Measurements from ENCODE around the gene ARHGAP15.

Gene ARHGAP15

GRCh38 chr2:143700865-143701264 lies 571.6 kb downstream of the ARHGAP15 start:
- no peaks in the 10 kb centered on the region for H3K36me3 ChIP-seq (replicated peaks in 1 of 2; ENCODE audit: control insufficient read depth in 2 of 2, insufficient read depth in 2 of 2, low read length in 2 of 2)
- H3K9me3 ChIP-seq (replicated peaks in 1 of 2; ENCODE audit: control insufficient read depth in 2 of 2, insufficient read depth in 1 of 2, low read depth in 1 of 2, low read length in 2 of 2) = peaks cover 0 to 5% of the 10 kb centered on the region in 2 donors
- H3K4me2 ChIP-seq (ENCODE audit: insufficient read depth, low read length, poor library complexity, severe bottlenecking) = no peak overlapping the region
- H4K8ac ChIP-seq (ENCODE audit: low read depth, low read length) = no peak overlapping the region
- no peak overlapping the region for H3K18ac ChIP-seq (ENCODE audit: low read length)
- no peak overlapping the region for H3K4ac ChIP-seq (ENCODE audit: low read length)
- DNase-seq (ENCODE audit: low spot score) = no peak
- no peak overlapping the region for H3K14ac ChIP-seq (ENCODE audit: low read length)
- H2BK5ac ChIP-seq (ENCODE audit: low read length) = no peak overlapping the region
- H3K23ac ChIP-seq (ENCODE audit: low read depth, low read length, poor library complexity) = no peak overlapping the region
- no peak overlapping the region for H3K9ac ChIP-seq (ENCODE audit: low read depth, low read length, poor library complexity)
- no peaks in the 10 kb centered on the region for H3K79me1 ChIP-seq (ENCODE audit: low read depth, low read length)
- no peak overlapping the region for H2AFZ ChIP-seq (ENCODE audit: low read length)
- no peak overlapping the region for H3K27ac ChIP-seq (replicated peaks; ENCODE audit: low read length)
- H3K4me3 ChIP-seq (ENCODE audit: low read length in 2 of 2) = no peak overlapping the region
- no peaks in the 10 kb centered on the region for H3K27me3 ChIP-seq (ENCODE audit: control insufficient read depth in 3 of 3, insufficient read depth in 3 of 3, low read depth in 1 of 3, low read length in 3 of 3)
- no peak overlapping the region for H2BK15ac ChIP-seq (ENCODE audit: low read length)
- H4K91ac ChIP-seq (ENCODE audit: low read depth, low read length, poor library complexity) = no peak overlapping the region
- no peak overlapping the region for H2AK5ac ChIP-seq (ENCODE audit: low read depth, low read length)
- no peak overlapping the region for H2BK120ac ChIP-seq (ENCODE audit: low read depth, low read length)
- no CpG with 5 or more reads among the region's 2 CpGs for WGBS, 2 donors (ENCODE audit: extremely low coverage in 2 of 2, insufficient read length in 2 of 2, insufficient replicate concordance in 1 of 2)
- no peak overlapping the region for H2BK12ac ChIP-seq (ENCODE audit: low read length)
- H3K4me1 ChIP-seq (ENCODE audit: control insufficient read depth in 2 of 2, insufficient read depth in 1 of 2, low read depth in 1 of 2, low read length in 2 of 2) = no peaks in the 10 kb centered on the region

- Histone ChIP-seq H3K36me3 (replicated peaks in 1 of 2; ENCODE audit: control insufficient read depth in 2 of 2, insufficient read depth in 2 of 2, low read length in 2 of 2) (no peaks in the 10 kb centered on the region), H2AFZ (ENCODE audit: low read length) (no peak overlapping the region), H3K4ac (ENCODE audit: low read length) (no peak overlapping the region), H2BK12ac (ENCODE audit: low read length) (no peak overlapping the region), H2BK5ac (ENCODE audit: low read length) (no peak overlapping the region), H3K27me3 (ENCODE audit: control insufficient read depth in 3 of 3, insufficient read depth in 3 of 3, low read depth in 1 of 3, low read length in 3 of 3) (no peaks in the 10 kb centered on the region), H4K8ac (ENCODE audit: low read depth, low read length) (no peak overlapping the region), H3K4me1 (ENCODE audit: control insufficient read depth in 2 of 2, insufficient read depth in 1 of 2, low read depth in 1 of 2, low read length in 2 of 2) (no peaks in the 10 kb centered on the region), H3K18ac (ENCODE audit: low read length) (no peak overlapping the region), H3K14ac (ENCODE audit: low read length) (no peak overlapping the region), H2BK120ac (ENCODE audit: low read depth, low read length) (no peak overlapping the region), H3K9ac (ENCODE audit: low read depth, low read length, poor library complexity) (no peak overlapping the region), H3K9me3 (replicated peaks in 1 of 2; ENCODE audit: control insufficient read depth in 2 of 2, insufficient read depth in 1 of 2, low read depth in 1 of 2, low read length in 2 of 2) (peaks cover 0 to 5% of the 10 kb centered on the region in 2 donors), H3K4me2 (ENCODE audit: insufficient read depth, low read length, poor library complexity, severe bottlenecking) (no peak overlapping the region), H2BK15ac (ENCODE audit: low read length) (peak overlapping the region; percentile 41), H3K27ac (replicated peaks; ENCODE audit: low read length) (no peak overlapping the region), H3K4me3 (ENCODE audit: low read length in 2 of 2) (no peak overlapping the region), H4K91ac (ENCODE audit: low read depth, low read length, poor library complexity) (no peak overlapping the region), H3K23ac (ENCODE audit: low read depth, low read length, poor library complexity) (no peak overlapping the region), H2AK5ac (ENCODE audit: low read depth, low read length) (no peak overlapping the region), H3K79me1 (ENCODE audit: low read depth, low read length) (no peaks in the 10 kb centered on the region)
- WGBS, 2 donors (ENCODE audit: extremely low coverage in 2 of 2, insufficient read length in 2 of 2, insufficient replicate concordance in 1 of 2) = no CpG with 5 or more reads among the region's 1 CpG
- no peak for DNase-seq (ENCODE audit: low spot score)
Observed at GRCh38 chr2:143701785-143702184, 572.6 kb downstream of the ARHGAP15 start.

- Histone ChIP-seq H2BK12ac (ENCODE audit: low read length) (no peak overlapping the region), H4K91ac (ENCODE audit: low read depth, low read length, poor library complexity) (no peak overlapping the region), H2AK5ac (ENCODE audit: low read depth, low read length) (no peak overlapping the region), H2BK5ac (ENCODE audit: low read length) (no peak overlapping the region), H3K4ac (ENCODE audit: low read length) (no peak overlapping the region), H3K23ac (ENCODE audit: low read depth, low read length, poor library complexity) (no peak overlapping the region), H4K8ac (ENCODE audit: low read depth, low read length) (no peak overlapping the region), H3K4me1 (ENCODE audit: control insufficient read depth in 2 of 2, insufficient read depth in 1 of 2, low read depth in 1 of 2, low read length in 2 of 2) (no peaks in the 10 kb centered on the region), H3K4me3 (ENCODE audit: low read length in 2 of 2) (no peak overlapping the region), H3K27me3 (ENCODE audit: control insufficient read depth in 3 of 3, insufficient read depth in 3 of 3, low read depth in 1 of 3, low read length in 3 of 3) (no peaks in the 10 kb centered on the region), H2AFZ (ENCODE audit: low read length) (no peak overlapping the region), H2BK15ac (ENCODE audit: low read length) (no peak overlapping the region), H3K9me3 (replicated peaks in 1 of 2; ENCODE audit: control insufficient read depth in 2 of 2, insufficient read depth in 1 of 2, low read depth in 1 of 2, low read length in 2 of 2) (peaks cover 0 to 5% of the 10 kb centered on the region in 2 donors), H3K79me1 (ENCODE audit: low read depth, low read length) (no peaks in the 10 kb centered on the region), H2BK120ac (ENCODE audit: low read depth, low read length) (no peak overlapping the region), H3K27ac (replicated peaks; ENCODE audit: low read length) (no peak overlapping the region), H3K18ac (ENCODE audit: low read length) (no peak overlapping the region), H3K9ac (ENCODE audit: low read depth, low read length, poor library complexity) (no peak overlapping the region), H3K36me3 (replicated peaks in 1 of 2; ENCODE audit: control insufficient read depth in 2 of 2, insufficient read depth in 2 of 2, low read length in 2 of 2) (no peaks in the 10 kb centered on the region), H3K4me2 (ENCODE audit: insufficient read depth, low read length, poor library complexity, severe bottlenecking) (no peak overlapping the region), H3K14ac (ENCODE audit: low read length) (no peak overlapping the region)
- no peak for DNase-seq (ENCODE audit: low spot score)
- WGBS, 2 donors (ENCODE audit: extremely low coverage in 2 of 2, insufficient read length in 2 of 2, insufficient replicate concordance in 1 of 2) = no CpG with 5 or more reads among the region's 1 CpG
Observed at GRCh38 chr2:143702931-143703330, 573.7 kb downstream of the ARHGAP15 start.

- no peak overlapping the region for H3K4ac ChIP-seq (ENCODE audit: low read length)
- H3K23ac ChIP-seq (ENCODE audit: low read depth, low read length, poor library complexity) = no peak overlapping the region
- no peaks in the 10 kb centered on the region for H3K79me1 ChIP-seq (ENCODE audit: low read depth, low read length)
- H3K4me3 ChIP-seq (ENCODE audit: low read length in 2 of 2) = no peak overlapping the region
- H3K18ac ChIP-seq (ENCODE audit: low read length) = no peak overlapping the region
- no peaks in the 10 kb centered on the region for H3K36me3 ChIP-seq (replicated peaks in 1 of 2; ENCODE audit: control insufficient read depth in 2 of 2, insufficient read depth in 2 of 2, low read length in 2 of 2)
- H4K8ac ChIP-seq (ENCODE audit: low read depth, low read length) = no peak overlapping the region
- H3K4me1 ChIP-seq (ENCODE audit: control insufficient read depth in 2 of 2, insufficient read depth in 1 of 2, low read depth in 1 of 2, low read length in 2 of 2) = no peaks in the 10 kb centered on the region
- H2BK5ac ChIP-seq (ENCODE audit: low read length) = no peak overlapping the region
- H2BK12ac ChIP-seq (ENCODE audit: low read length) = no peak overlapping the region
- H2AFZ ChIP-seq (ENCODE audit: low read length) = no peak overlapping the region
- DNase-seq (ENCODE audit: low spot score) = no peak
- no peak overlapping the region for H3K4me2 ChIP-seq (ENCODE audit: insufficient read depth, low read length, poor library complexity, severe bottlenecking)
- H2BK120ac ChIP-seq (ENCODE audit: low read depth, low read length) = no peak overlapping the region
- H4K91ac ChIP-seq (ENCODE audit: low read depth, low read length, poor library complexity) = no peak overlapping the region
- H3K9me3 ChIP-seq (replicated peaks in 1 of 2; ENCODE audit: control insufficient read depth in 2 of 2, insufficient read depth in 1 of 2, low read depth in 1 of 2, low read length in 2 of 2) = peaks cover 0 to 5% of the 10 kb centered on the region in 2 donors
- no peaks in the 10 kb centered on the region for H3K27me3 ChIP-seq (ENCODE audit: control insufficient read depth in 3 of 3, insufficient read depth in 3 of 3, low read depth in 1 of 3, low read length in 3 of 3)
- no peak overlapping the region for H2BK15ac ChIP-seq (ENCODE audit: low read length)
- no peak overlapping the region for H3K9ac ChIP-seq (ENCODE audit: low read depth, low read length, poor library complexity)
- no peak overlapping the region for H2AK5ac ChIP-seq (ENCODE audit: low read depth, low read length)
- no CpG with 5 or more reads among the region's 3 CpGs for WGBS, 2 donors (ENCODE audit: extremely low coverage in 2 of 2, insufficient read length in 2 of 2, insufficient replicate concordance in 1 of 2)
- H3K14ac ChIP-seq (ENCODE audit: low read length) = no peak overlapping the region
- H3K27ac ChIP-seq (replicated peaks; ENCODE audit: low read length) = no peak overlapping the region
Observed at GRCh38 chr2:143704451-143705106, 575.4 kb downstream of the ARHGAP15 start.
